ENCODE measurements around the gene ATP8A2.

ATP8A2 gene

GRCh38 chr13:25873242-25873612, 501.5 kb downstream of the ATP8A2 start:
- no peak overlapping the region for H3K27ac ChIP-seq
- no peaks in the 10 kb centered on the region for H3K4me1 ChIP-seq (ENCODE audit: control insufficient read depth in 1 of 2, insufficient read depth in 1 of 2, low read depth in 1 of 2, low read length in 1 of 2)
- H3K9me3 ChIP-seq: no peaks in the 10 kb centered on the region
- TF ChIP-seq CTCF (IDR thresholded peaks at IDR 0.05): no peak
- no peak overlapping the region for H3K4me3 ChIP-seq (ENCODE audit: low read depth in 1 of 2, low read length in 1 of 2)
- no peaks in the 10 kb centered on the region for H3K27me3 ChIP-seq
- H3K36me3 ChIP-seq: no peaks in the 10 kb centered on the region

GRCh38 chr13:25874064-25874737, 502.4 kb downstream of the ATP8A2 start:
- Histone ChIP-seq H3K36me3 (no peaks in the 10 kb centered on the region), H3K4me3 (ENCODE audit: low read depth in 1 of 2, low read length in 1 of 2) (no peak overlapping the region), H3K27ac (no peak overlapping the region), H3K27me3 (no peaks in the 10 kb centered on the region), H3K9me3 (no peaks in the 10 kb centered on the region), H3K4me1 (ENCODE audit: control insufficient read depth in 1 of 2, insufficient read depth in 1 of 2, low read depth in 1 of 2, low read length in 1 of 2) (no peaks in the 10 kb centered on the region)
- TF ChIP-seq CTCF (IDR thresholded peaks at IDR 0.05): no peak

DNA sequence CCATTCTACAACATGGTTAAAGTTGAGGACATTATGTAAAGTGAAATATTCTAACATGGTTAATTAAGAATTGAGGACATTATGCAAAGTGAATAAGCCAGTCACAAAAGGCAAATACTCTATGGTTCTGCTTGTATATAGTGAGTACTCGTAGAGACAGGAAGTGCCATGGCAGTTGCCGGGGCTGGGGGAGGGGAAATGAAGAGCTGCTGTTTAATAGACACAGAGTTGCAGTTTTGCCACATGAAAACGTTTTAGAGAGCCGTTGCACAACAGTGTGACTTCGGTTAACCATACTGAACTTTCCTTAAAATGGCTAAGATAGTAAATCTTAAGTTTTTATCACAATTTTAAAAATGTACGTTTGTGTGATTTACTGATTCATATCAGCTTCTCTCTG, 503.1 kb downstream of the ATP8A2 start:
- no peak overlapping the region for H3K27ac ChIP-seq
- H3K4me3 ChIP-seq (ENCODE audit: low read depth in 1 of 2, low read length in 1 of 2): no peak overlapping the region

DNA sequence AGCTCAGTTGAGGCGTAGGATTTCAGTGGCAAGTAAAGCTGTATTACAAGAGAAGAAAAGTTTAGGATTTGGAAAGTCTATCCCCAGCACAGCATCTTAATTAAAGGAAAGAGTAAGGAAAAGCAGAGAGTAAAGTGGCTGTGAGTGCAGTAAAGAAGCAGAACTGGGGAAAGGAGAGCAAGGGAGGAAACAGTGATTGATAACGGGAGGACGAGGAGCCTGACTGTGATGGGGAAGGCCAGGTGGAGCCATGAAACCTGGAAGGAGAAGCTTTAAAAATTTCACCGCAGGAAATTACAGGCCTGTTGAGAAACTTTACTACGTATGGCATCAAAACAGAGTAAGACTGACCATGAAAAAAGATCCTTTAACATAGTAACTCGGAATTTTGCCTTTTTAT, 504.5 kb downstream of the ATP8A2 start:
- Histone ChIP-seq H3K36me3 (no peaks in the 10 kb centered on the region), H3K27me3 (no peaks in the 10 kb centered on the region), H3K4me1 (ENCODE audit: control insufficient read depth in 1 of 2, insufficient read depth in 1 of 2, low read depth in 1 of 2, low read length in 1 of 2) (no peaks in the 10 kb centered on the region), H3K4me3 (ENCODE audit: low read depth in 1 of 2, low read length in 1 of 2) (no peak overlapping the region), H3K27ac (no peak overlapping the region), H3K9me3 (no peaks in the 10 kb centered on the region)
- TF ChIP-seq CTCF (IDR thresholded peaks at IDR 0.05): no peak

More for the DNA sequence above, 503.1 kb downstream of the ATP8A2 start:
- H3K36me3 ChIP-seq: no peaks in the 10 kb centered on the region
- no peaks in the 10 kb centered on the region for H3K9me3 ChIP-seq
- H3K27me3 ChIP-seq: no peaks in the 10 kb centered on the region
- no peak for TF ChIP-seq CTCF (IDR thresholded peaks at IDR 0.05)
- H3K4me1 ChIP-seq (ENCODE audit: control insufficient read depth in 1 of 2, insufficient read depth in 1 of 2, low read depth in 1 of 2, low read length in 1 of 2): no peaks in the 10 kb centered on the region

DNA sequence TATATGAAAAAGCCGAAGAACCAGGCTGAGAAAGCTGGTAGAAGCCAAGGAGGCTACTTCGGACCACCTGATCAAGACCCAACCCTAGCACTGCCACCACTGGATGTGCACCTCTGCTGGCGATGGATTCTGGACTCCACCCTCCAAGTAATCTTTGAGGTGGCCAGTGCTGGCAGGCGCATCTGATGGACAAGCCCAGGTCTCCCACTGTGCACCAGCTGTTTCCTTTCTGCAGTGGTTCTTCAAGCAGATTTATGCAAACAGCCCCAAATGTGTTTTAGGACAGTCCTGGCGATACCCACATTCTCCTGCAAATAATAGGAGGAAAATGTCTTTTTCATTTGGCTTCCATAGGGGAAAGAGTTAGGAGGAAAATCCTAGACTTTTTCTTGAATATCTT, 507.7 kb downstream of the ATP8A2 start:
- no peak overlapping the region for H3K4me3 ChIP-seq (ENCODE audit: low read depth in 1 of 2, low read length in 1 of 2)
- no peak for TF ChIP-seq CTCF (IDR thresholded peaks at IDR 0.05)
- no peaks in the 10 kb centered on the region for H3K4me1 ChIP-seq (ENCODE audit: control insufficient read depth in 1 of 2, insufficient read depth in 1 of 2, low read depth in 1 of 2, low read length in 1 of 2)
- H3K27me3 ChIP-seq: no peaks in the 10 kb centered on the region
- H3K36me3 ChIP-seq: no peaks in the 10 kb centered on the region
- H3K27ac ChIP-seq: no peak overlapping the region
- no peaks in the 10 kb centered on the region for H3K9me3 ChIP-seq

Data from neutrophil (primary cell).